Ishikawa (cell line): Measurements from ENCODE around the gene RIMBP2.

ENCODE experiments used
- CEBPB ChIP-seq: IDR thresholded peaks from 2 replicates; pipeline ENCODE4 v1.6.1; 2012
- CREB1 ChIP-seq: IDR thresholded peaks from 2 replicates; pipeline ENCODE4 v1.6.1; 2012; ENCODE audit warnings: low read depth
- EGR1 ChIP-seq: IDR thresholded peaks from 2 replicates; pipeline ENCODE4 v1.6.1; 2012
- EP300 ChIP-seq: IDR thresholded peaks from 2 replicates; pipeline ENCODE4 v1.6.1; 2012; ENCODE audit warnings: borderline replicate concordance
- FOXM1 ChIP-seq: IDR thresholded peaks from 2 replicates; pipeline ENCODE4 v1.6.1; 2012; ENCODE audit warnings: low read depth, borderline replicate concordance
- MAX ChIP-seq: IDR thresholded peaks from 2 replicates; pipeline ENCODE4 v1.6.1; 2012
- NFIC ChIP-seq: IDR thresholded peaks from 2 replicates; pipeline ENCODE4 v1.6.1; 2012
- RAD21 ChIP-seq: IDR thresholded peaks from 2 replicates; pipeline ENCODE4 v1.6.1; 2012; ENCODE audit warnings: low read depth
- REST ChIP-seq: IDR thresholded peaks from 2 replicates; pipeline ENCODE4 v1.6.1; 2012; ENCODE audit warnings: low read depth, mild to moderate bottlenecking
- TAF1 ChIP-seq: IDR thresholded peaks from 2 replicates; pipeline ENCODE4 v1.6.1; 2012; ENCODE audit warnings: low read depth, mild to moderate bottlenecking
- TCF12 ChIP-seq: IDR thresholded peaks from 2 replicates; pipeline ENCODE4 v1.6.1; 2012; ENCODE audit warnings: low read depth
- TEAD4 ChIP-seq: IDR thresholded peaks from 2 replicates; pipeline ENCODE4 v1.6.1; 2012
- USF1 ChIP-seq: IDR thresholded peaks from 2 replicates; pipeline ENCODE4 v1.6.1; 2012
- YY1 ChIP-seq: IDR thresholded peaks from 2 replicates; pipeline ENCODE4 v1.6.1; 2012; ENCODE audit warnings: low read depth
- ZBTB7A ChIP-seq: IDR thresholded peaks from 2 replicates; pipeline ENCODE4 v1.6.1; 2012; ENCODE audit warnings: low read depth

The RIMBP2 gene

GRCh38 chr12:130583800-130584199 is 132.3 kb downstream of the RIMBP2 start:
- TF ChIP-seq EGR1 (no peak), FOXM1 (no peak), EP300 (no peak), NFIC (no peak), USF1 (no peak), CEBPB (no peak), TEAD4 (no peak), MAX (no peak), ZBTB7A (no peak), YY1 (no peak), RAD21 (no peak), REST (no peak), TCF12 (no peak), TAF1 (no peak), CREB1 (no peak)

GRCh38 chr12:130583317-130583716 is 132.8 kb downstream of the RIMBP2 start:
- TF ChIP-seq NFIC (no peak), TEAD4 (no peak), MAX (no peak), EP300 (no peak), TAF1 (no peak), EGR1 (no peak), YY1 (no peak), REST (no peak), CREB1 (no peak), CEBPB (no peak)

- TF ChIP-seq ZBTB7A: no peak
- no peak for TF ChIP-seq MAX
- no peak for TF ChIP-seq CEBPB
- no peak for TF ChIP-seq CREB1
- TF ChIP-seq EP300: no peak
- no peak for TF ChIP-seq YY1
- TF ChIP-seq TCF12: no peak
- TF ChIP-seq FOXM1: no peak
Observed at GRCh38 chr12:130582286-130582685, 133.8 kb downstream of the RIMBP2 start.

- TF ChIP-seq TCF12 (no peak), REST (no peak), TAF1 (no peak), ZBTB7A (no peak), RAD21 (no peak), FOXM1 (no peak), TEAD4 (no peak), CEBPB (no peak), EP300 (no peak), YY1 (no peak), CREB1 (no peak), USF1 (no peak), NFIC (no peak), EGR1 (no peak), MAX (no peak)
Observed at GRCh38 chr12:130581782-130582181, 134.3 kb downstream of the RIMBP2 start.
